SK-N-SH treated with all-trans-retinoic acid at 6 μM for 48 hours (cell line): ENCODE data around the gene CTNND2.

Experiments
- ATAC-seq: fragments of 200-7000 bp; cut with Tn5 transposase; 3 replicates; pipeline ENCODE4 v1.9.1; 2020; ENCODE audit warnings: mild to moderate bottlenecking, moderate library complexity
- ARNTL ChIP-seq: fragments of 450-650 bp; formaldehyde crosslinking; IDR thresholded peaks from 2 replicates; pipeline ENCODE4 v1.5.0; 2020; ENCODE audit warnings: low read depth, mild to moderate bottlenecking, moderate library complexity, borderline replicate concordance
- BACH2 ChIP-seq: fragments of 250-450 bp; sonication (Bioruptor Pico); IDR thresholded peaks from 2 replicates; pipeline ENCODE4 v1.9.0; 2021; ENCODE audit warnings: mild to moderate bottlenecking, borderline replicate concordance
- CREB5 ChIP-seq: fragments of 250-450 bp; sonication (Bioruptor Pico); IDR thresholded peaks from 2 replicates; pipeline ENCODE4 v1.5.1; 2020; ENCODE audit warnings: low read depth, mild to moderate bottlenecking, moderate library complexity
- CSDC2 ChIP-seq: fragments of 250-450 bp; sonication (Bioruptor Pico); IDR thresholded peaks from 2 replicates; pipeline ENCODE4 v1.5.0; 2020; ENCODE audit warnings: mild to moderate bottlenecking, moderate library complexity
- CSRNP3 ChIP-seq: fragments of 250-450 bp; sonication (Bioruptor Pico); IDR thresholded peaks from 2 replicates; pipeline ENCODE4 v1.5.1; 2021; ENCODE audit warnings: mild to moderate bottlenecking, moderate library complexity
- ESRRG ChIP-seq: fragments of 250-450 bp; sonication (Bioruptor Pico); IDR thresholded peaks from 2 replicates; pipeline ENCODE4 v1.6.1; 2021; ENCODE audit warnings: mild to moderate bottlenecking
- ISL1 ChIP-seq: fragments of 250-450 bp; sonication (Bioruptor Pico); IDR thresholded peaks from 2 replicates; pipeline ENCODE4 v2.1.2; 2022; ENCODE audit warnings: mild to moderate bottlenecking, moderate library complexity
- OSR1 ChIP-seq: fragments of 250-450 bp; sonication (Bioruptor Pico); IDR thresholded peaks from 2 replicates; pipeline ENCODE4 v1.8.0; 2022; ENCODE audit warnings: moderate library complexity, mild to moderate bottlenecking, inconsistent platforms
- PATZ1 ChIP-seq: fragments of 250-450 bp; sonication (Bioruptor Pico); IDR thresholded peaks from 2 replicates; pipeline ENCODE4 v1.8.0; 2020; ENCODE audit warnings: mild to moderate bottlenecking, moderate library complexity, borderline replicate concordance
- PPARA ChIP-seq: fragments of 250-450 bp; sonication (Bioruptor Pico); IDR thresholded peaks from 2 replicates; pipeline ENCODE4 v1.5.0; 2020; ENCODE audit warnings: mild to moderate bottlenecking, borderline replicate concordance
- RARB ChIP-seq: fragments of 250-450 bp; sonication (Bioruptor Pico); IDR thresholded peaks from 2 replicates; pipeline ENCODE4 v1.8.0; 2021; ENCODE audit warnings: mild to moderate bottlenecking, moderate library complexity
- SNAI2 ChIP-seq: fragments of 250-450 bp; sonication (Bioruptor Pico); IDR thresholded peaks from 2 replicates; pipeline ENCODE4 v1.5.0; 2020; ENCODE audit warnings: mild to moderate bottlenecking, moderate library complexity
- TCF4 ChIP-seq: fragments of 250-450 bp; sonication (Bioruptor Pico); IDR thresholded peaks from 2 replicates; pipeline ENCODE4 v1.8.0; 2021; ENCODE audit warnings: mild to moderate bottlenecking, moderate library complexity, borderline replicate concordance
- TOX ChIP-seq: fragments of 250-450 bp; sonication (Bioruptor Pico); IDR thresholded peaks from 2 replicates; pipeline ENCODE4 v1.8.0; 2021; ENCODE audit warnings: mild to moderate bottlenecking, moderate library complexity, borderline replicate concordance
- TSHZ2 ChIP-seq: fragments of 250-450 bp; sonication (Bioruptor Pico); IDR thresholded peaks from 2 replicates; pipeline ENCODE4 v1.5.0; 2020; ENCODE audit warnings: mild to moderate bottlenecking, moderate library complexity
- ZC3H10 ChIP-seq: fragments of 250-450 bp; sonication (Bioruptor Pico); IDR thresholded peaks from 2 replicates; pipeline ENCODE4 v1.5.1; 2021; ENCODE audit warnings: mild to moderate bottlenecking, moderate library complexity
- ZNF565 ChIP-seq: fragments of 450-650 bp; formaldehyde crosslinking; conservative IDR thresholded peaks from 2 replicates; pipeline ENCODE4 v1.5.0; 2020; ENCODE audit warnings: low read depth, mild to moderate bottlenecking, moderate library complexity
- ZNF70 ChIP-seq: fragments of 450-650 bp; formaldehyde crosslinking; IDR thresholded peaks from 2 replicates; pipeline ENCODE4 v1.5.0; 2020; ENCODE audit warnings: mild to moderate bottlenecking, moderate library complexity

CTNND2 gene

GRCh38 chr5:11757661-11758060 lies 146.6 kb downstream of the CTNND2 start (continued):
- TF ChIP-seq CREB5 (CRISPR knock-in tag): no peak
- TF ChIP-seq ISL1 (CRISPR knock-in tag): no peak
- TF ChIP-seq ESRRG (CRISPR knock-in tag): no peak

- no peak for ATAC-seq
- TF ChIP-seq ESRRG (CRISPR knock-in tag) (no peak), ISL1 (CRISPR knock-in tag) (no peak), TSHZ2 (no peak), PATZ1 (CRISPR knock-in tag) (no peak), ZC3H10 (CRISPR knock-in tag) (no peak), ZNF565 (CRISPR knock-in tag) (no peak), RARB (no peak), ZNF70 (CRISPR knock-in tag) (no peak), BACH2 (CRISPR knock-in tag) (no peak)
Observed at GRCh38 chr5:11737010-11737409, 167.2 kb downstream of the CTNND2 start.

- no peak for TF ChIP-seq CREB5 (CRISPR knock-in tag)
- no peak for TF ChIP-seq PPARA (CRISPR knock-in tag)
- TF ChIP-seq, all 23 proteins: peak for 0
- ATAC-seq: no peak
Observed at GRCh38 chr5:11734369-11734768, 169.9 kb downstream of the CTNND2 start.

- TF ChIP-seq CSDC2 (CRISPR knock-in tag): no peak
- TF ChIP-seq ISL1 (CRISPR knock-in tag): no peak
- TF ChIP-seq TOX (CRISPR knock-in tag): no peak
- TF ChIP-seq PPARA (CRISPR knock-in tag): no peak
- no peak for TF ChIP-seq SNAI2 (CRISPR knock-in tag)
- no peak for TF ChIP-seq TSHZ2
- TF ChIP-seq ESRRG (CRISPR knock-in tag): no peak
- TF ChIP-seq OSR1 (CRISPR knock-in tag): no peak
- no peak for TF ChIP-seq ZNF70 (CRISPR knock-in tag)
- TF ChIP-seq PATZ1 (CRISPR knock-in tag): no peak
- no peak for TF ChIP-seq ARNTL (CRISPR knock-in tag)
- TF ChIP-seq ZC3H10 (CRISPR knock-in tag): no peak
- TF ChIP-seq ZNF565 (CRISPR knock-in tag): no peak
- TF ChIP-seq TCF4: no peak
- TF ChIP-seq CSRNP3: no peak
- no peak for TF ChIP-seq BACH2 (CRISPR knock-in tag)
- ATAC-seq: no peak
Observed at GRCh38 chr5:11733840-11734192, 170.4 kb downstream of the CTNND2 start.
